ENCODE measurements around the gene SEPTIN2.
"Not testable (repeated sequence)": the region's sequence is repeated elsewhere in the genome, so short reads cannot be mapped to it uniquely, and the experiment has no call there.

- TF ChIP-seq CTCF, POLR2A (IDR thresholded peaks at IDR 0.05): not testable (repeated sequence)
Observed at GRCh38 chr2:241373906-241374305, 58.2 kb downstream of the SEPTIN2 start.

Measured in thyroid gland (tissue), 4 donors.